IPS-11a (cell line): ENCODE data around the gene LRRC17.
"Not testable (repeated sequence)": the region's sequence is repeated elsewhere in the genome, so short reads cannot be mapped to it uniquely, and the experiment has no call there.

Experiments used
- H3K4me3 ChIP-seq: one replicate; pipeline ENCODE4 v1.5.1; 2013; ENCODE audit warnings: low read depth, low read length, control low read depth

Gene LRRC17

GRCh38 chr7:102897211-102897631 is 15.6 kb upstream of the LRRC17 start:
- H3K4me3 ChIP-seq = no peak overlapping the region

- no peak overlapping the region for H3K4me3 ChIP-seq
Measured at GRCh38 chr7:102897856-102898531, 14.8 kb upstream of the LRRC17 start.

GRCh38 chr7:102898532-102898859 is 14.3 kb upstream of the LRRC17 start:
- H3K4me3 ChIP-seq = no peak overlapping the region

GRCh38 chr7:102902052-102902451 is 10.7 kb upstream of the LRRC17 start:
- not testable (repeated sequence) for H3K4me3 ChIP-seq

- H3K4me3 ChIP-seq = not testable (repeated sequence)
Measured at GRCh38 chr7:102903576-102903975, 9.2 kb upstream of the LRRC17 start.

- H3K4me3 ChIP-seq = no peak overlapping the region
Measured at GRCh38 chr7:102908676-102909075, 4.1 kb upstream of the LRRC17 start.

- H3K4me3 ChIP-seq = no peak overlapping the region
Measured at GRCh38 chr7:102913826-102914225, 1.0 kb downstream of the LRRC17 start.

- no peak overlapping the region for H3K4me3 ChIP-seq
Measured at GRCh38 chr7:102914585-102914984, 1.8 kb downstream of the LRRC17 start.

GRCh38 chr7:102916426-102916825 is 3.6 kb downstream of the LRRC17 start:
- no peak overlapping the region for H3K4me3 ChIP-seq

GRCh38 chr7:102916881-102917280 is 4.1 kb downstream of the LRRC17 start:
- no peak overlapping the region for H3K4me3 ChIP-seq

GRCh38 chr7:102917436-102918353 is 4.9 kb downstream of the LRRC17 start:
- no peak overlapping the region for H3K4me3 ChIP-seq

- no peak overlapping the region for H3K4me3 ChIP-seq
Measured at GRCh38 chr7:102918845-102919244, 6.0 kb downstream of the LRRC17 start.

- no peak overlapping the region for H3K4me3 ChIP-seq
Measured at GRCh38 chr7:102925976-102926782, 13.4 kb downstream of the LRRC17 start.

- H3K4me3 ChIP-seq = no peak overlapping the region
Measured at GRCh38 chr7:102926783-102927140, 14.0 kb downstream of the LRRC17 start.

- H3K4me3 ChIP-seq = no peak overlapping the region
Measured at GRCh38 chr7:102927312-102927933, 14.6 kb downstream of the LRRC17 start.

GRCh38 chr7:102931757-102932156 is 19.0 kb downstream of the LRRC17 start:
- no peak overlapping the region for H3K4me3 ChIP-seq

- no peak overlapping the region for H3K4me3 ChIP-seq
Measured at GRCh38 chr7:102933763-102934162, 21.0 kb downstream of the LRRC17 start.

- H3K4me3 ChIP-seq = no peak overlapping the region
Measured at GRCh38 chr7:102934239-102934638, 21.4 kb downstream of the LRRC17 start.

- no peak overlapping the region for H3K4me3 ChIP-seq
Measured at GRCh38 chr7:102934701-102935100, 21.9 kb downstream of the LRRC17 start.

GRCh38 chr7:102935450-102936115 is 22.8 kb downstream of the LRRC17 start:
- H3K4me3 ChIP-seq = no peak overlapping the region

GRCh38 chr7:102938679-102939078 is 25.9 kb downstream of the LRRC17 start:
- no peak overlapping the region for H3K4me3 ChIP-seq
